EH (cell line): Measurements from ENCODE around the gene ZNF827.

Experiments
- DNase-seq: peaks from one replicate; pipeline ENCODE4 v3.0.0-alpha.2; 2015; ENCODE audit warnings: low read depth

ZNF827 gene

DNA sequence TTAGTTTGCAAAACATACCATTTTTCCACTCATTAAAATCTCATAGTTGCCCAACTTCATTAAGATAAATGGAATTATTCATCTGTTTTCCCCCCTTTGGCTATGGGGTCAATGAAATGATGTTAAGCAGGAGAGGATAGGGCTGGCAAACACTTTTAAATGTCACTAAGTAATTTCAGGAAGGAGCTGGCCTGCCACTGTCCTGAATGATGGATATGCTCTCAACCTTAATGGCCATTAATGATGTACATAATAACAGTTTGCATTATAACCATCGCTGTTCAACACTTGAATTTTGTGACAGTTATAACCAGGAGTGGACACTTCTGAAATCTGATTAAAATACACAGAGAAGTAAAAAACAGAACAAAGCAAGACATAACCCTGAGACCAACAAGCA, 181.4 kb downstream of the ZNF827 start:
- DNase-seq = no peak

DNA sequence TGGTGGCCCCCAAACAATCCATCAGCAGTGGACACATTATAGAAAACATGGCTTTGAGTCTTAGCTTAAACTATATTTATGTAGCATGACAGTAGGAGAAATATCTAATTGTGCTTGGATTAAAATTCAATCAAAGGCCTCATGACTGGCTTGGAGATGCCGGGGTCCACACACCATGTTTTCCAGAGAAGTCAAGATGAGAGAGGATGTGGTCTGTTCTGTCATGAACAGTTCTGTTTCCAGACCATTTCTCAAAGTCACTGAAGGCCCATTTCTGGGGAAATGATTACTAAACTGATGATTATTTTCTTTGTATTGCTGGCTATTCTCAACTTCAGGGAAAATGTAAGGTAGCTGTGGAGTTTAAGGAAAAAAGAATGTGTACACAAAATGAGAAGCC, 182.4 kb downstream of the ZNF827 start:
- DNase-seq = no peak

DNA sequence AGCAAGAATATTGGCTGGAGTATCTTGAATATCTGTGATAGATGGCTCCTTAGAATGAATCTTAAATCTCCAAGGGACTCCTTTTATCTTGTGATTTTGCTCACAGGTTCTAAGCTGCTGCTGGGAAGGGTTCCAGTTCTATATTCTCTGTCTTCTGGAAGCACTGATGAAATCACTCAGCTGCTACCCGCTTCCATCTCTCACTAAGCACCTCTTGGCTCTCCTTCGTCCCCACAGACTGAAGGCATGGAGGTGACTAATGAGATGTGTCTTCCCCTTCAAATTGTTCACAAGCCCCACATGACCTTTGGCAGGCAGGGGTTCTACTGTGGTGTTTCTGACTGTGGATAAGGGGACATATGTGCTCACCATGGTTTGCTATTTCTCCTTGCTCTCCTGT, 182.8 kb downstream of the ZNF827 start:
- no peak for DNase-seq

- no peak for DNase-seq
These were observed 195.0 kb downstream of the ZNF827 start for GRCh38 chr4:145743641-145744040.

- no peak for DNase-seq
These were observed 197.8 kb downstream of the ZNF827 start for GRCh38 chr4:145740806-145741205.

GRCh38 chr4:145739845-145740244, 198.8 kb downstream of the ZNF827 start:
- peak; percentile 58 for DNase-seq

DNA sequence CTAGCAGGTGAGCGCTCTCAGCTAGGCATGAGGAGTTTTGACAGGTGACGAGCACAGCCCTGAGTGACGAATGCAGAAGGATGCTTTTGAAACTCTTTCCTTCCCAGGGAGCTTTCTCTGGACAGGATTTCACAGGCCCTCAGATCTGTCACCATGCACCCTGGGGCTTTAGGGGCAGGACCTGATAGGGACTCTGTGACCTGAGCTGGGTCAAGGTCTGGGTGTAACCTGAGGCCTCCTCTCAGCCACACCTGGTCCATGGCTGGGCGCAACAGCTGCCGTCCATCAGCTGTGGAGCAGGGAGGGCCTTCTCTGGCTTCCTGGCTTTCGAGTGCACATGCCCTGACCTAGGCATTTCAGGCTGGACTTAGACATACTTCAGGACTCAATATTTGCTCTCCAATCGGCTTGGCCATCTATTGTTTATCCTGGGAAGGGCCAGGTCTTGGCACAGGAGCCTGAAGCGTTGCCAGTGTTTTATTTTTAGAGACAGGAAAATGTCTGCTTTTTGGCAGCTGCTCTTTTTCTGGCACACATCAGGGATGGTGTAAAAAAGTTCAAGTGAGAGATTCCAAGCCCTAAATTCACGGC, 202.3 kb downstream of the ZNF827 start:
- DNase-seq = peak; percentile 78

- DNase-seq = peak; percentile 44
These were observed 202.8 kb downstream of the ZNF827 start for GRCh38 chr4:145735827-145736226.

DNA sequence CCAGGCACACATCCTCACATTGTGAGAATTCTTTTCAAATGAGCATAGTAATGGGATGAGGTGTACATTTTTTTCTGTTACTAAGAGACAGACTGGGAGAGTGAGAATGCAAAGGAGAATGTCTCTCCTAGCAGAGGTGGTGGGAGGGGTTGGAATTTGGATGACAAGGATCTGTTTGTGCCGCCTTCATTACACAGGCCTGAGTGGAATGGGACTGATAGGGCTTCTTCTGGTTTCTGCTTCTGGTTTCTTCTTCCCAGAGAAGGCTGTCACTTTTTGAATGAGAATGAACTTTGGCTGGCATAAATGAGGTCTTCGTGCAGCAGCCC, 203.3 kb downstream of the ZNF827 start:
- DNase-seq = peak; percentile 98

DNA sequence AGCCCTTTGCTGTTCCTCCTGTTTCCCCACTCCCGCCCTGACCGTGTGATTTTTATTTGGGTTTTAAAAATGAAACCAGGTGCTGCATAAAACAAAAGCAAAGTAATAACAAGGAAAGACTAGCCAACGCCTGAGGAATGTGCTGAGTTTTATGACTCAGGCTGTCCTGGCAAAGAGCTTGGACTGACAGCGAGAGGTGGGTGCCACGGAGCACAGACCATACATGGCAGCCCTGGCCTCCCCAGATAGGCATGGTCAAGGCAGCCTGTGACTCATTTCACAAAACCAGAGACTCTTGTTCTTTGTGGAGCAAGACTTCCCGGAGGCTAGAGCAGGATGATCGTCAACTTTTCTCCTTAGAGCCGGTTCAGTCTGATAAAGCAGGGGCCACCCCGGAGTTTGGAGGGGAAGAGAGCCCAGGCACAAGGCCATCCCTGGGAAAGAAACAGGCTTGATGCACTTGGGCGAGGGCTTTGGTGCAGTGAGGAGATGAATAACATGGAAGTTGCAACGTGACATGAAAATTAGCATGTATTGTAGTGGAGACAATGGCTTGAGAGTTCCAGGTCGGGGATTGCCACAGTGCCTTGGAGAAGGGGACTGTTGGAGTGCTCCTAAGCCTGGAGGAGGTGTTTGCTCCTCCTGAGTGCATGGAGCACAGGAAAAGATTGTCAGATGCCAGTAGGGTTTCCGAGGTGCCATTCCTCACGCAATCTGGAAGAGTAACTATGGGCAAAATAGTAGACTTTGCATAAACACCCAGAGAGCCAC, 203.9 kb downstream of the ZNF827 start:
- peak; percentile 99 for DNase-seq

DNA sequence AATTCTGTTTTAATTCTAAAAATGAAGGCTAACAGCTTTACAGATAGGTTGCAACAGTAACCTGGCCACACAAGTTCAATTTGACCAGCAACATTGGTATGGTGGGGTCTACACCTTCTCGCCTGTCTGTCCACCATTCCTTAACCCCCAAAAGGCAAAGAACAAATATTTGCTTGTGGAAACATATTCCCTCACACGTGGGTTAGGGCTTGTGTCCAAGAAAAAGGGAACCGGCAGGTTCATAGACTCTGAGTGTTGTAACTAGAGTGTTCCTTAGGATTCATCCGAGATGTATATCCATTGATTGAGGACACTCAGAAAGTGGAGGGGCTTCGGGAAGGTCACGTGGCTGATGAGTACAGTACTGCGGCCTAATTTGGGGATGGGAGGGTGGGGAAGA, 204.6 kb downstream of the ZNF827 start:
- no peak for DNase-seq

DNA sequence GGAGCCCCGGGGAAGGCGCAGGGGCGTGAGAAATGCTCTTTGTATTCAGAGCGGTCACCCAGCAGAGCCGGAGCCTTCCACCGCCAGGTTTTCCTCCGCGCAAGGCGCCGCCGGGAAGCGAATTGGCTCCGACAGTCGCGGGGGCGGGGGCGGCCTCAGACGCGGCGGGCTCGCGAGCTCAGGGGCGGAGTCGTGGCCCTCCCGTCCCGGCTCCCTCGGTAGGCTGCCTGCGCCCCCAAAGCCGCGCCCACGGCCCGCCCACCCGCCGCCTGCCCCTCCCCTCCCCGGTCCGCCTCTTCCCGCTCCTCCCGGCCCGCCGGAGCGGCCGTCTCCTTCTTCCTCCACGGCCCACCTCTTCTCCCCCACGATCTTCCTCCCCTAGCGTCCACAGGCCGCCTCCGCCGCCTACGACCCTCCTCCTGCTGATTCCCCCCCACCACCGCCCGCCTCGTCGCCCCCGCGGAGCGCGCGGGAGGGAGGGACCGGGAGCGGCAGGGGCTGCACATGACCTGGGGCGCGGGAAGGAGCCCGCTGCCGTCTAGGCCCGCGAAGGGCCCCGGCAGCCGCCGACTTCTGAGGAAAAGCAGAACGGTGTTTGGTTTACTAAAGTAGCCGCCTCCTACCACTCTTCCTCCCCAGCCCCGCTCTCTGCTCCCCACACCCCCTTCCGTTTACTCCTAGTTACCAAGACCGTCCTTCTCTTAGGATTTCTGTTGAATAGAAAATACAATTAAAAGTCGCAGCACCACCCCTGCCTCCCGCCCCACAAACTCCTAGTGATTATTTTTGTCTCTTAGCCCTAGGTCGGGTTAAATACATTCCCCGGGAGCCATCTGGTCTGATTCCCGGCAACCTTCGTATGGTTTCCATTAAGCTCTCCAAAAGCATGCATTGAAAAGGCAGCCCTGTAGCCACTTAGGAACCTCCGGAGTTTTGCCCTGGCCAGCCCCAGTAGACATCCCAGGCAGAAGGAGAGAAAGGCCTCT, 205.4 kb downstream of the ZNF827 start:
- peak; percentile 96 for DNase-seq

DNA sequence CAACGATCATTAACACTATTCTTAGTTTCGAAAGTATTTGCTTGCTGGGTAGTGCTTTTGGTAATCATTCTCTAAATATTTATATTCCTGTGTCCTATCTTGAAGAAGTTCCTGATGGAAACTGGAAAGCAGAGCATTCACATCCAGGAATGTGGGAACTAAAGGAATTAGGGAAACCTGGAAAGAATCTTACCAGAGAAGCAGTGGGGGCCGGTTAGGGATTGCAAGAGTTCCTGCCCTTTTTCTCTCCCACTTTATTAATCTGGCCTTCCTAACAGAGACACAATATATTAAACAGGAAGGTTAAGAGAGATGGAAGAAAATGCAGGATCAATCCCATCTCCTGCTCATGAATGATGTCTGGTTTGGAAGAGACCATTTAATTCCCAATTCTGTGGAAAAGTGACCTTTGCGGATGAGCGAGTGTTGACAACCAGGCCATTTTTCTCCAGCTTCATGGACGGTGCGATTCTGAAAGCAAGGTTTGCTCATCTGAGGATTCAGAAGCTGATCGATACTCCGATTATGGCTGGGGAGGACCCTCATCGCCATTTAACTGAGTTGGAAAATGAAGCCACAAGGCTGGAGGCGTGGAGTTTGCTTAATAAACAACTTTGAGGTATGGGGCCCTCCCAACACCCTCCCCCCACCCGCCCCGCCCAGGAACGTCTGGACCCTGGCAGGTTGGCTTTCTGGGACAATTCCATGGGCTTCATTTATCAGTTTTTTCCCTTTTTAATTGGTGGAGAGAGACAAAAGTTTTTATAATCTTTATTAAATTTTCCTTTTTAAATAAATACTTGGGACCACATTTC, 206.4 kb downstream of the ZNF827 start:
- DNase-seq = peak; percentile 23

GRCh38 chr4:145731028-145731427, 207.6 kb downstream of the ZNF827 start:
- peak; percentile 69 for DNase-seq

DNA sequence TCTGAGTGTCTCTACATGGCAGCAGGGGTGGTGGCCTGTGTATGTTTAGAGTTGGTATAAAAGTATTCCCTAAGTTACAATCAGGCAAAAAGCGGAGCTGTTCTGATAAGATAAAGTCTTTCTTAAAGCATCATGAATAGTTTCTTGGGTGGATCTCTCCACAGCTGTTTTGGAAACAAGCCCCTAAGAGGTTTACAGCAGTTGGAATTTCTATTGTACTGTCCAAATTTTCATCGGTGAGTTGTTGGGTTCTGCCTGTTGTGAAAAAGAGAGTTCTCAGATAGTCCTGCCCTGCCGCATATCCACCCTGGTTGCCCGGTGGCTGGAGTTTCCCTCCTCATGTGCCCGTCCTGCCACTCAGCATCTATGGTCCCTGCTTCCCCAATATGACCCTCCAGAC, 208.6 kb downstream of the ZNF827 start:
- DNase-seq = no peak

DNA sequence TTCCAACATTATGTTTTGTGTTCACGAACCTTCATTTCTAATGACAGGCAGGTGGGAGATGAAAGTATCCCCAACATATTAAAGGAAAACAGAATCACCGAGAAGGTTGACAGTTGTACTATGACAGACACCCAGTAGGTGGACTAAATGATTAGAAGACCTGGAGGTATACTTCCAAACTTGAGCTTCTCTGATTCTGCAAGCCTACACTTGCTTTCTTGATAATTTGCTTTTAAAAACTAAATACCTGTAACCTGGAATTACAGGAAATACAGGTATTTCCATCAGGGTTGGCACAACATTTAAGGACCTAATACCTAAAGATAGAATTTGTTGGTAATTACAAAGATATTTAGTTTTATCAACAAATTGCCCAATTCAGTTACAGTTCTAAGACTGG, 215.3 kb downstream of the ZNF827 start:
- DNase-seq = no peak

DNA sequence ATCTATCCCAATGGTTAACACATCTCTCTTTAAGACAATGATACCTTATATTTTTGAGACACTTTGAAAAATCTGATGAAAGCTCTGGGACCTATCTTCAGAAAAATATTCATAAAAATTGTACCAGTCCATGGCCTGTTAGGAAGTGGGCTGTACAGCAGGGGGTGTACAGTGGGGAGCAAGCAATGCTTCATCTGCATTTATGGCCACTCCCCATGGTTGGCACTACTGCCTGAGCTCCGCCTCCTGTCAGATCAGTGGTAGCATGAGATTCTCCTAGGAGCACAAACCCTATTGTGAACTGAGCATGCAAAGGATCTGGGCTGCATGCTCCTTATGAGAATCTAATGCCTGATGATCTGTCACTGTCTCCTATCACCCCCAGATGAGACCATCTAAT, 216.1 kb downstream of the ZNF827 start:
- DNase-seq = peak; percentile 1

DNA sequence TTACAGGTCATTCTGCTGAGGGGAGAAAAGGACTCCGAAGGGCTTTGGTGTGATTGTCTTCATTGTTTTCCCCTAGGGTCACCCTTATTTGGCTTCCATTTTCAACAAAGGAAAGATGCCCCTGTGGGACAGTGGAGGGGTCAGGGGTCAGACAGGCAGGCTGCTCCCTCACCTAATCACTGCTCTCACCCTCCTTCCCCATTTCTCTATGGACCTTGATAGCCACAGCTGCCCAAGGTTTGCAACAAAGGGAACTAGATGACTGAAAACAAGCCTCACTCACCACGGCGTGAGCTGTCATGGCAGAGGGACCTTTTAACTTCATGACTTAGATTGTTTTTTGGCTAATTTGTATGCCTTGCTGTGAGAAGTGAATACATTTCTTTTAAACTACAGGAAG, 218.0 kb downstream of the ZNF827 start:
- no peak for DNase-seq

DNA sequence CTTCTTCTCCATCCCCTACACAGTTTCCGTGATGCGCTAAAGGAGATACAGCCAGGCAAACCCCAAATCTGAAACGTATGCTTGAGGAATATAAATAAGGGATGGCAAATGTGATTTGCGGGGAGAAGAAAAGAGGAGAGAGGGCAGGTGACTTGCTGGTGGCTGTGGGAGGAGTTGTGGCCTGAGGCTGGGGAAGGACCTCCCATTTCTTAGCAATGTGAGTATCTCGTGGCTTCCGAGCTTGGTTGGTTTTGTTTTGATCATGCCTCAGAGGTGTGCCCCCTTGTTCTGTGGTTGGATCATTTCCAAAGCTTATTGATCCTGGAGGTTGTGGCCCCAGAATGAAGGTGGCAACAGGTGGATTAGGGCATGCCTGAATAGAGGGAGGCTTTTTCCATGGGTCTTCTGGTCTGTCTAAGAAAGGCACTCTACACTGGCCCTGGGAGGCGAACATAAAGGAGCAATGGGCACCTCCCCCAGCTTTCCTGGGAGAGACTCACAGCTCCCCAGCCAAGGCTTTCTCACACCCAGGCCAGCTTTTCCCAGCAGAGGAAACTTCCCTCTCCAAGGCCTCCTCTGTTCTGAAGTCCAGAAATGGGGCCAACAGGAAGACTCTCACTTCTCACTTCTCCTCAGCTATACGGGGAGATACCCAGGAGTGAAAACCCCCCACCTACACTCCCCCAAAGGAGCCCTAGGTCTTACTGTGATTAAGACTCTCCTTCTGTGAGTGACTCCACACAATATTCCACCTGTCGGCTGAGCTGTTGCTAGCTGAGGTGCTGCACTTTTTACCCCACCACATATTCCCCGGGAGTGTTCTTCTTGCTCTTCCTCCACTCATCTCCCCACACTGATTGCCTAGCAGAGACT, 218.6 kb downstream of the ZNF827 start:
- DNase-seq = no peak

DNA sequence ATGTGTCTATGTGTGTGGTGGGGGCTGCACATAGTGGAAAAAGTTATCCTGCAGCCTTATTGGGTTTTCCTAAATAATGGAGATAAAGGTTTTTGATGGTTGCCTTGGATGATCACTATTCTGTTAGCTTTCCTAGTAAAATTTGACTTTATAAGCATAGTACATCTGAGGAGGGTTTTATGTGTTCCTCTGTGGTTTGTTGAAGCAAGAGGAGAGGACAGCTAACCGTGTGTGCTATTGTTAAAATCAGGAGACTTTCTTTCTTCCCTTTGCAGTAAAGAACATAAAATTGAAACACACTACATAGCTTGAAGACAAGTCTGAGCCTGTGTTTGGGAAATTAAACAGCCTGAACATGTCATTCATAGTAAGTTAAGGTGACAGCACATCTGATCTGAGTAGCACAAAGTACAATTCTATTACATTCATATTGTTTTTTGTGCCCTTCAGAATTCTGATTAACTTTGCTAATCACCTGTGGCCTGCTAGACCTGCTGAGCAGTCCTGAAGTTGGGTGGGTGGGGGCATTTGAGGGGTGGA, 221.9 kb downstream of the ZNF827 start:
- DNase-seq = no peak

DNA sequence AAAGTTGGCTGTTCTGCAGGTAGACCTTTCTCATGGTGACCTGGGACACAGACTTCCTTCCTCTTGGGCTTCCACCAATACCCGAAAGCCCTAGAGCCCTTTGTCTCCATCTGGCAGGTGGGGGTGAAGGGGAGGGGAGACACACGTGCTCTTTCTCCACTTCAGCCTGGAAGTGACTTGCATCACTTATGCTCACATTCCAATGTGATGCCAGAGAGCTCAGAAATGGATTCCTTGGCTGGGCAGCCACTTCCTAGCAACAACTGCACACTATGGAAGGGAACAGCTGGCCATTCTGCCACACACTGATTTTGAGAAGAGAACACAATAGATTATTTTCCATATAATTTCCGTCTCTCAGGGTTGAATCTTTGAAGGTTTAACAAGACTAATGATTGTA, 222.4 kb downstream of the ZNF827 start:
- DNase-seq = peak; percentile 50
